SK-MEL-5 (cell line): Measurements from ENCODE around the gene IRS1. TPM values are rescaled to one million over a fixed set of nuclear protein-coding genes. Genes with fewer than 3 reads are reported as not detected.

Experiments
- DNase-seq: peaks from one replicate; pipeline ENCODE4 v3.0.0-alpha.2; 2016; ENCODE audit warnings: low read depth, low spot score
- in situ Hi-C: cut with HindIII; loops from 2 replicates; pipeline ENCODE4 v1.10.0; 2016; ENCODE audit warnings: low sequenced_read_pairs, high pct_unique_total_duplicates, low pct_unique_long_range_greater_than_20kb
- total RNA-seq: library from RNA; depleted of rRNA; stranded (reverse); fragments of >200 nt; shearing (Covaris generic); gene quantifications from 2 replicates; pipeline ENCODE4 v1.2.3, GENCODE V29; 2014

Gene IRS1
- total RNA-seq, 1 experiment from 2014 or later, result 4.2 TPM

- no peak for DNase-seq
- in situ Hi-C loops, result no loop called here
Observed at GRCh38 chr2:226772389-226773179, 27.0 kb downstream of the IRS1 start.

DNA sequence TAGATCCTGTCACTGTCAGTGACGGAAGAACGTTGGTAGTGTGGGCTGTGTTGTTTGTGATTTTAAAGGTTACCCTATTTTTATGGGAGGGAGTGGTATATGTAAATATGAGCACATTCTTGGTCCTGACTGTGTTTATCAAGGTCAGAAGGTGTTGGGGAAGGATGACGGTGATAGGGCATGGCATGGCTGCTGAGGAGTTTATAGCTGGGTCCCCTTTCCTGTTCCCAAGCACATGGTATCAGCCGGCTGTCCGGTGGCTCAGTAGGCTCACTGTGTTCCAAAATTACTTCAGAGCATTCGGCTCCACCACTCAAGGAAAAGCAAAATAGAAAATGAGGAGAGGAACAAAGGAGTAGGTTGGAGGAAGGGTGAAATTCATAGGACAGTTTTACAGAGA lies 28.6 kb downstream of the IRS1 start:
- no peak for DNase-seq
- in situ Hi-C loops, result no loop called here

DNA sequence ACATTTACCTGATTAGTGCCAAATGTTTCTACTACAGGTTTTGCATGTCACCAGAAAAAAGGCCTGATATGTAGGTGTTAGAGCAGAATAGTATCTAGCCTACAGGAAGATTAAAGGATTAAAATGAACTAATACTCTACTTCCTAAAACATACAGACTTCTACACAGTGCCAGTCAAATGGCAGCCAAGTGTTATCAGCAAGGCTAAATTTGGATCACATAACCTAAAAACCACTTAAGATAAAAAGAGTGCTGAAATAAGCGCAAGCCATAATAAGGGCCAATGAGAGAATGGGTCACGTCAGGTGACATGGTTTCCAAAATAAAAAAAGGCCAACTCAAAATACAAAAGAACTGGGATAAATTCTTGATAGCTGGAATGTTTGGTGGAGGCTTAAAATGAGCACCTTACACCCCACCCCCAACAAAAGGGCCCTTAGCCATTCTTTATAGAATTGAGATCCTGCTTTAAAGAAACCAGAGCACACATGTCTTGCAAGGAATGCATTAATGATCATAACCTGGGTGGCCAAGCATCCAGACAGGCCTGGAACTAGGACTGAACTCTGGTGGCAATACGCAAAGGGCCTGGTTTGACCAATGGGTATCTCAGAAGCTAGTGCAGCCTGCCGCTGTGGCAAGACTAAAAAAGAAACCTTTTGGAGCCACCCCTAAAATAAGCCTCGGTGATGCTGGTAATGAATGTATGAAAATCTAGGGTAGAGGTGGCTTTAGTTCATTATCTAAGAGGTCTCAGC lies 32.4 kb downstream of the IRS1 start:
- DNase-seq, result no peak
- in situ Hi-C loops, result no loop called here

DNA sequence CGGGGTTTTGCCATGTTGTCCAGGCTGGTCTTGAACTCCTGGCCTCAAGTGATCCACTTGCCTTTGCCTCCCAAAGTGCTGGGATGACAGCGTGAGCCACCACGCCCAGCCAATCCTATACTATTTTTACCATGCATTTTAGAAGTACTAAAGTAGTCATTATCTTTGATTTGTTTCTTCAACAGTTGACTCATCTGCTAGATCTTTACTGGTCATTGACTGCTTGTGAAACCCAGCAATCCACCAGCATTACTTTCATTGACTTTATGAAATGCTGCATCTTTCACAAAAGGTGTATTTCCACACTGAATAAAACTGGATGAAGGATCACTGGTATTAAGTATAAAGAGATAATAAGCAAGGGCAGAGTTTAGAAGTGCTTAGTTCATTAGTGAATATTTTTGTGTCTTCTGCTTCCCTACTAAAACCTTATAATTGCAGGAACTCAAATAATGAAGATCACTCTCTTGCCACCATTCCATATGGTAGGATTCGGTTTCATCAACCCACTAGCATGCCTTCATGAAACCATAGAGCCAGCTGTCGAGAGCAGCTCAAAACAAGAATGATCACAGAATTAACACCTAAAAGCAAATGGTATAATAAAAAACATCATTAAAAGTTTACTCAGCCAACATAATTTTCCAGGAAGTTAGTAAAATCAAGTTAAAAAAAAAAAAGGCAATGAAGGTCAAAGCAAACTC lies 33.1 kb downstream of the IRS1 start:
- DNase-seq, result no peak
- in situ Hi-C loops, result no loop called here

DNA sequence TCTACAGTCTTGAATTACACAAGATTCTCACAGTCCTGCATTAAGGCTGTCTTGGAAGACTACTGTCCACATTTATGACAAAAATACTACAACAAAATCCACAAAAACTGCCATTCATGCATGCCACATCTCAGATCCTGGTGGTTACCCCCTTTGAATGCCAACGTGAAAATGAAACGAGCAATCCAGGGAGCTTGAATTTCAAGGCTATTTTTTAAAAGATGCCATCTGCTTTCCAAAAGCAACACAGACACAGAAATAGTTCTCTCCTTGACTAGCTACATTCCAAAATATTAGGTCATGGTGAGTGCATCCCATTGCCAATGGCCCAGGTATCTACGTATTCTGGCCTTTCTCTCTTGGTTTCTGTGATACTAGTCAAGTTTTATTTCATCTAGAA lies 36.3 kb downstream of the IRS1 start:
- in situ Hi-C loops, result no loop called here
- no peak for DNase-seq

DNA sequence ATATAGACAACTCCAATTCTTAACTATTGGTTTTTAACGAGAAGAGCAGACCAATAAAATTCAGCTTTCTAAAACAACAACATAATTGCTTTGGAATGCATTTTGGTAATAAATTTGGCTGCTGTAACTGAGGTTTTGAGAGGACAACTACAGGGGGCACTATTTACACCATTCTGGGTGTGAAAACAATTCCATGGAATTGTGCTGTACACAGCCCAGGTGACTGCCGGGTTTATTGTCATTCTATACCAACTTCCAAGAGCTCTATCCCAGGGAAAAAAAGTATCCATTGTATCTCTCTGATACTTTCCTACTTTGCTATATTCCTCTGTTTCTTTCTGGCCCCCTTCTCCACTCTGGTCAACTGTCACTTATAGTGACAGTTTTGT lies 38.4 kb downstream of the IRS1 start:
- DNase-seq, result no peak
- in situ Hi-C loops, result no loop called here

- in situ Hi-C loops, result no loop called here
- no peak for DNase-seq
Observed at GRCh38 chr2:226760412-226761194, 39.0 kb downstream of the IRS1 start.

- no peak for DNase-seq
- in situ Hi-C loops, result no loop called here
Observed at GRCh38 chr2:226759768-226760167, 39.9 kb downstream of the IRS1 start.

GRCh38 chr2:226758921-226759640 lies 40.5 kb downstream of the IRS1 start:
- DNase-seq, result no peak
- in situ Hi-C loops, result no loop called here

- no peak for DNase-seq
- in situ Hi-C loops, result no loop called here
Observed at GRCh38 chr2:226756131-226756530, 43.5 kb downstream of the IRS1 start.

- DNase-seq, result no peak
- in situ Hi-C loops, result no loop called here
Observed at GRCh38 chr2:226755631-226756030, 44.0 kb downstream of the IRS1 start.

DNA sequence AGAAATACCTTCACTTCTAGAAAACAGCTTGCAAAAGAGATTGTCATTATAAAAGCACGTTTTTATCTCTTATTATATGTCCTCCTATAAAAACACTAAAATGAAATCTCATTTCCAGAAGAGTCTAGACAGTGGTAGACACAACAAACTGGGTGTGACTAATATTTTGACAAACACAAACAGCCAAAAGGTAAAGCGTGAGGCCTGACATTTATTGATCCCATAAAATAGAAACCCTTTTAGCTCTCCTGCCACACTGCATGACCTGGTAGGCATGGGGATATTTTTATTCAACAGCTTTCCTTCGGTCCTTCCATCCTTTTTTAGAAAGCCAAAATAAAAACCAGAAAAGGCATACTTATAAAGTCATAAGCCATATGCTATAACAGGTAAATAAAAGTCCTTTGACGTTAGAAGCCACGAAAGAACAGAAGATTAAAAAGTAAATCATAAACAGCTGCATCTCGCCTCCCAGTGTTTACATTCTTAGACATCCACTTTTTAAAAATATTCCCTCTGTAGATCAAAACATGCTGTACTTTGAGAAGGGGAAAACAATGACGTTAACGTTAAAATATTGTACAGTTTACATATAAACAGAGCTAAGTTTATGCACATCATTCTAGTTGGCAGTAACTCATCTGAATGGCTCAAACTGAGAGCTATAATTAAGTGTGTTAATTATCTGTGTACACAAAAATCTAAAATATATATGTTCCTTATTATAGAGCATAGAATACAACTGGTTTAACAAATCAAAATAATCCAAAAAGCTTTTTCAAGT lies 44.6 kb downstream of the IRS1 start:
- no peak for DNase-seq

GRCh38 chr2:226752887-226753286 lies 46.7 kb downstream of the IRS1 start:
- no peak for DNase-seq
- in situ Hi-C loops, result no loop called here

More for the DNA sequence above, 44.6 kb downstream of the IRS1 start:
- in situ Hi-C loops, result no loop called here

- in situ Hi-C loops, result no loop called here
- no peak for DNase-seq
Observed at GRCh38 chr2:226747288-226747687, 52.3 kb downstream of the IRS1 start.

GRCh38 chr2:226746196-226746800 lies 53.3 kb downstream of the IRS1 start:
- DNase-seq, result no peak
- in situ Hi-C loops, result no loop called here

DNA sequence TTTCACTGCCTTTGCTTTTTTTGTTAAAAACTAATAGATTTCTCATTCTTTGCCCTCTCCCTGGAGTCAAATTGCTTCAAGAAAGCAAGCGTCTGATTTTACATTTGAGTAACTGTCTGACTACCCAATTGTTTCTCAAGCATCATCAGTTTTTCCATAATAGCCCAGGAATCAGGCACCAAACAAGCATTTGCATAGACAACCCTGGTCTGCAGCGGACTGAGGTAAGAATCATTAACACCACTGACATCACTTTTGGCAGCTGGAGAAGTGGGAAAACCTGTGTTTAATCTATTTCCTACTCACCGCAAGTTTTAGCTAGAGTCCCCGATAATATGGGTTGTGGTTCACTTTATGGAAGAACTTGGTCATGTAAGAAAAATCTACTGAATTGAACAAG lies 55.7 kb downstream of the IRS1 start:
- DNase-seq, result no peak
- in situ Hi-C loops, result no loop called here
